HG02642 (cell line): ENCODE results near the gene PTH1R.

ENCODE experiments used
- ATAC-seq: cut with Tn5 transposase; IDR thresholded peaks from one replicate; pipeline ENCODE4 v1.9.1; 2021; ENCODE audit warnings: mild to moderate bottlenecking; ENCODE audit not compliant: unreplicated experiment, poor library complexity

The PTH1R gene

GRCh38 chr3:46862369-46863025, 15.0 kb upstream of the PTH1R start:
- ATAC-seq, result no peak

- no peak for ATAC-seq
Measured at GRCh38 chr3:46863261-46863782, 14.2 kb upstream of the PTH1R start, which contains the start of gene MYL3. MYL3 (minus strand) TSS chr3:46863444; CDS start chr3:46863390, 54 bp downstream.

GRCh38 chr3:46864061-46864881, 13.2 kb upstream of the PTH1R start:
- ATAC-seq, result no peak

DNA sequence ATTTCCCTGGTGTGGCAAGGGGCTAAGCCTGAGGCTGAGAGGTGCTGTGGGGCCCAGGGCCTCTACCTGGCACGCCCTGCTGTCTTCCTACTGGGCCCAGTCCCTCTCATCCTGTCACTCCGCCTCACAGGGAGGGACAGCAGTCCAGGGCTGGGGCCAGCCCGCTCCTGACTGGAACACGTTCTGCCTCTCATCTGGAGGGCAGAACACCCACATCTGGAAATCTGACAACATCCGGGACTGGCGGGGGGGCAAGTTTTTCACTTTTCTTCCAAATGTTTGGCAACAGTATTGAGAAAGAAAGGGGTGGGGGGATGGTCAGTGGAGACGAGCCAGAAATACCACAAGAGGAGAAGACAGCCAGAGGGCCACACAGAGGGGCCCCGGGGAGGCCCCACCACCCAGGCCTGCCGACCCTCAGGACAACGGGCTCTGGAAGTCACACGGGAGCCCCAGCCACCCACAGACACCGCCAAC, 12.5 kb upstream of the PTH1R start:
- no peak for ATAC-seq

DNA sequence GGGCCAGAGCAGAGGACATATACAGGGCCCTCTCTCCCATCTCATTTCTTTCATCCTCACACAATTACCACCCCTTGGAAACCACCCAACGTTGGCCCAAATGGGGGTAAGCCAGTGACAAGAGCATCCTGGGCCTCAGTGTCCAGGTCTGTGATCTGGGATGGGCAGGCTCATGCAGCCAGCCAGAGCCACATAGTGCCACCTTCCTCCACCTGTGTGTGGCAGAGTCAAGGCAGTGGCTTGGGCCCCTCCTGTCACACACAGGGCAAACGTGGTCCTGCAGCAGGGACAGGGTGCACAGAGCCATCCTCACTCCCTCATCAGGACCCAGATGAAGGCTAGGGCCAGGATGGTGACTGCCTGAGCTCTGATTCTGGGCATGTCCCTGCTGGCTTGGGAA, 12.0 kb upstream of the PTH1R start:
- ATAC-seq, result no peak

DNA sequence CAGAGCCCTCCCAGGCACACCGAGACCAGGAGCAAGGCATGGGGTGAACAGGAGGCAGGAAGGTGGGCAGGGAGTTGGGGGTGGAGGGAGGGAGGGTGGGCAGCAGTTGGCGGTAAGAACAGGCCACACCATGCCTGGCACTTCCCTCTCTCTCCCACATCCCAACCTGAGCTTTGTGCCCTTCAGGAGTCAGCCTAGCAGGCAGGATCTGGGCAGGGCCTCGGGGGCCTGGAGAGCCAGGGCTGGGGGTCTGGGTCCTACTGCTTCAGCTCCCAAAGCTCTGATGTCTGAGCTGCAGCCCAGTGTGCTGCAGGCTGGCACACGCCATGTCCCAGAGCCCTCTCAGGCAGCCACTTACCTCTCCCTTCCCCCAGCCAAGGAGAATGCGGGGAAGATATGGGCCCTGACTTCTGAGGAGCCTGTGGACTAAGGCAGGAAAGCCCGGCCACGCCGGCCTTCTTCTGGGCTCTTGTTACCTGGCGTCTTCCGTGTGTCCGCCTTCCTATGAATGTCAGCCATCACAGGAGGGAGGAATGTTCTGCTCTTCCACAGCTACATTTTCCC, 11.4 kb upstream of the PTH1R start:
- no peak for ATAC-seq

DNA sequence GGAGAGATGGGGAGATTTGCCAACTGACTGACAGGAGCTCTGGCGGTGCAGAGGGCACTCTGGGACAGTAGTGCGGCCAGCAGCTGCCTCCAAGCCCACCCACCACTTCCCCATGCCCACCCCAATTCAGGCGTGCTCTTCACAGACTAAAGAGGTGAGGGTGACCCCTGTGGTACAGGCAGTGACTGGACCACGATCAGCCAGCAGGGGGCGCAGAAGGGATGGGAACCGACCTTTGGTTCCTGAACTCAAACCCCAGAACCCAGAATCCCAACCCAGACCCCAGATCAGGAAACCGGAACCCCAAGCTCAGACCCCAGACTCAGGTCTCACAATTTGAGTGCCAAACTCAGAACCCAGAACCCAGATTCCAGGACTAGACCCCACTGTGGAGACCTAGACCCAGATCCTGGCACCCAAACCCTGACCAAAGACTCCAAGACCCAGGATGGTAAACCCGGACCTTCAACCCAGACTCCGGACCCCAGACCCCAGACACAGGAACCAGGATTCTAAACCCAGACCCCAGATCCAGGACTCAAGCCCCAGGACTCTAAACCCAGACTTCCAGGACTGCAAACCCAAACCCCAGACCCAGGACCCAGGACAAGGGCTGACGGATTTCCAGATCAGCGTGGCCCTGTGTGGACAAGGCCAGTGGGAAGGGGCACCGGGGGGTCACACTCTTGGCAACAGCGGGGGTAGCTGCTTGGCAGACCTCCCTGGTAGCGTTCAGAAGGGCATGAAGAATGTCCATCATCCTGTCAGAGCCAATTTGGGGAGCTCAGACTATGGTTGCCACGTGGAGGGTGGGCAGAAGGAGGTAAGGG, 10.6 kb upstream of the PTH1R start:
- no peak for ATAC-seq

DNA sequence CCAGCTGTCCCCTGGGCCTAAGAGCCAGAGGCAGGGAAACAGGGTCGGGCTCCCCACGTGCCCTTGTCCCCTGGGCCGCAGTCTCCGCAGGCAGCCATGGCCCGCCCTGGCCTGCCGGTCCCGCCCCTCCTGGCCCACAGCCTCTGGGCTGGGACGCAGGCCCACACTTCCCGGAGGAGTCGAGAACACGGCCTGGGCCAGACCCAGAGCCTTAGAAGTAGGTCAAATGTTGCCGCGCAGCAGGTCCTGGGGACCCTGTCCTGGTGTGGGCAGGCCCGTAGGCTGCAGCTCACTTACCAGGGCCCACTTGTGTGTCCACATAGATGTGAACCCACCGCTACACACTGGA, 10.0 kb upstream of the PTH1R start:
- ATAC-seq, result no peak

DNA sequence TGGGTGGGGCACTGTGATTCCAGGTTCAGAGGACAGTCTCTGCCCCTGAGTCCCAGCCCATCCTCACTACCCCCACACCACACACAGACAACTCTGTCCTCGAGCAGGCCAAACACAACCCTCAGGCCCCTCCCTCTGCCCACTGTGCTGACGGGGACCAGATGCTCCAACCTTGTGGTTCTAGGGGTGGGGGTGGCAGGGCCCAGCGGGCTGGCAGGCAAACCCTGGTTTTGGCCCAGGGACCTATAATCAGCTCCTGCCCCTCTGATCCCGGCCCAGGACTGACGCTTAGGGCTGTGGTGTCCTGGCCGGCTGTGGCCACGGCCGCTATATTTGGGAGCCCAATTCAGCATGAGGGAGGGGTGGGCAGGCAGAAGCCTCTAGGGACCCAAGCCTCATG, 9.2 kb upstream of the PTH1R start:
- ATAC-seq, result no peak

- no peak for ATAC-seq
Measured at GRCh38 chr3:46868948-46869347, 8.6 kb upstream of the PTH1R start.

DNA sequence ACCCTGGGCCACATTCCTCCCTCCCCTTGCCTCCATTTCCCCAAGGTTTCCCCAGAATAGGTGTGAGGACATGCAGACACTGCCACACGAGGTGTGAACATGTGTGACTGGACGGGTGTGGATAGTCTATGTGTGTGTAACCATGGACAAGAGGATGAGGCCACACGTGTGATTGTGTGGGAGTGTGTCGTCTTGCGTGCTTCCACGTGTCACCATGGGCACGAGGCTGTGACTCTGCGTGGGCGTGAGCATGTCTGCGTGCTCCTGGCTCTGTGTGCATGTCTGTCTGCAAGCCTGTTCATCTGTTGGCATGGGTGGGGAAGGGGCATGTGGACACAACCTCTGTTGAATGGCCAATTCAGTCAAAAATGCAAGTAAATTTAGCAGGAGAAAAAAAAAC, 8.1 kb upstream of the PTH1R start:
- ATAC-seq, result no peak

GRCh38 chr3:46870651-46871050, 6.9 kb upstream of the PTH1R start:
- no peak for ATAC-seq

DNA sequence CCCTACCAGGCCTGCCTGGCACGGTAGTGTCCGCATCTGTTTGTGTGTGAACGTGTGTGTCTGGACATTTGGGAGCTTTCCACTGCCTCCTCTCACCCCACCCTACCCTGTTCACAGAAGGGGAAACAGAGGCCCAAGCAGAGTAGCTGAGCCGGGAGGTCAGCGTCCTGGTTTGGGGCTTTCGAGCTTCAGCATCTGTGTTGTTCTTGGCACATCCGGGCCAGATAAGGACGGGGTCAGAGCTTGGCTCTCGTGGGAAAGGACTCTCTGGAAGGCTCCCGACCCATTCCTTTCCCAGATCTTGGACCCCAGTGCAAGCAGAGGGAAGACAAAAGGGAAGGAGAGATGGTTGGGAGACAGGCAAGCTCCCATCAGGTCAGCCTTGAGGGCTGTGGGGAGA, 6.3 kb upstream of the PTH1R start:
- no peak for ATAC-seq

DNA sequence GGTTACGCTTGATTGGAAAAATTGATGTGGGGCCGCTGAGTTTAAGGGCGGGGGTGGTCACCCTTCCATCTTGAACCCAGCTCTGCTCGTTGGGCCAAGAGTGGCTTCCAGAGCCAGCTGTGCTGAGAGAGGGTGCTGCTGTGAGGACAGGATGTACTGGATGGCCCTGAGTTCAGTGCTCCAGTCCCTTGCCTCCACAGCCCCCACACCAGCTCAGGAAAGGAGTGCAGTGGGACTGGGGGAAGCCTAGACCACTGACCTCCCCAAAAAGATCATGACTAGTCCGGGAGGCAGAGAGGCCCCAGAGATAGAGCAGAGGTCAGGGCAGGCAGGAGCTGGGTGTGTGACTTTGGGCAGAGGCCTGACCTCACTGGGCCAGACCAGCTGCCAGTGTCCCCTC, 4.0 kb upstream of the PTH1R start:
- no peak for ATAC-seq

DNA sequence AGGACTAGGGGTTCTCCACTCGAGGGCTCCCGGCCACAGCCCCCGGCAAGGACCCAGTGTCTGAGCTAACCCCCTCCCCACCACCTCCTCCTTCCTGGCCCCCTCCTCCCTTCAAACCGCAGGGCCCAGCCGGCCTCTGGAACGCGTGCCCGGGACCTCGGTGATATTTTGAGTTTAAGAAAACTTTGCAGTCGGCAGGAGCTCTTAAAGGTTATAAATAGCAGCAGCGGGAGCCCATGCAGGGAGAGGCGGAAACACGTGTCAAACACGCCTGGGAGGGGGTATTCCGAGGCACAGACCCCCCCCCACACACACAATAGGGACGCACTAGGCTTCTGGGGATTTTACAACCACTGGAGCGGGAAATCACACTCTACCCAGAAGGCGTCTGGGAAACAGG, 3.1 kb upstream of the PTH1R start:
- ATAC-seq, result no peak

DNA sequence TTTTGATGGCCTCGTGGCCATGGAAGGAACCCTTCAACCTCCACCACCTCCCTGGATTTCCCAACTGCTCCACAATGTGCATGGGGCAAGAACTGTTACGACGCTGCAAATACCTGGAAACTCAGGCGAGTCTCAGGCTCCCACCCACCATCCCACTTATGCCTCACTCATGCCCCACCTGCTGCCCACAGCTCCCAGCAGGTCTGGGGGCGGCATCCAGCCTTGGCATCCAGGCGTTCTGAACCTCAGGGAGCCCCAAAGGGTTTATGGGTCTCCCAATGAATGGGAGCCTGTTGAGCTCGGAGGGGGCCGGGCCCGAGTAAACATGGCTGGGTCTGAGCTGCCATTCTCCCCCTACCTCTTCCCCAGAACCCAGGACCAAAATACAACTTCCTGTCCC, 2.0 kb upstream of the PTH1R start:
- no peak for ATAC-seq

- no peak for ATAC-seq
Measured at GRCh38 chr3:46876313-46877300, 914 bp upstream of the PTH1R start.

- no peak for ATAC-seq
Measured at GRCh38 chr3:46878781-46879436, 1.4 kb downstream of the PTH1R start.
